Heart right ventricle (tissue), 16 donors: ENCODE results near the gene ALKBH3. TPM values are rescaled to one million over a fixed set of nuclear protein-coding genes. Genes with fewer than 3 reads are reported as not detected.

ENCODE experiments used
- ATAC-seq, 8 donors: fragments of 200-7000 bp; cut with Tn5 transposase; one replicate each; pipeline ENCODE4 v1.9.1; 2020; ENCODE audit warnings: mild to moderate bottlenecking in 8 of 8, moderate library complexity in 8 of 8, moderate number of reproducible peaks in 1 of 8
- DNase-seq, 2 donors: peaks; one replicate each; pipeline ENCODE4 v3.0.0-alpha.2; 2020
- H3K27ac ChIP-seq, 10 donors: fragments of 200-600 bp; sonication (generic) in 2 of 10; one replicate each; pipeline versions ENCODE4 v1.5.0 to v1.8.0; 2020 to 2022; ENCODE audit warnings: mild to moderate bottlenecking in 3 of 10
- H3K27me3 ChIP-seq, 7 donors: fragments of 200-600 bp; one replicate each; pipeline ENCODE4 v1.8.0; 2021 to 2022; ENCODE audit warnings: mild to moderate bottlenecking in 2 of 7
- H3K36me3 ChIP-seq, 9 donors: fragments of 200-600 bp; sonication (generic) in 1 of 9; one replicate each; pipeline versions ENCODE4 v1.5.0 to v1.8.0; 2020 to 2022; ENCODE audit warnings: mild to moderate bottlenecking in 2 of 9
- H3K4me1 ChIP-seq, 9 donors: fragments of 200-600 bp; sonication (generic) in 1 of 9; one replicate each; pipeline versions ENCODE4 v1.5.0 to v1.8.0; 2020 to 2022; ENCODE audit warnings: mild to moderate bottlenecking in 4 of 9
- H3K4me3 ChIP-seq, 10 donors: fragments of 200-600 bp; sonication (generic) in 2 of 10; one replicate each; pipeline versions ENCODE4 v1.5.0 to v1.8.0; 2020 to 2022; ENCODE audit warnings: mild to moderate bottlenecking in 7 of 10, moderate library complexity in 2 of 10
- H3K9me3 ChIP-seq, 11 donors: fragments of 200-600 bp in 10 of 11; sonication (generic) in 2 of 11; one replicate each; pipeline versions ENCODE4 v1.5.0 to v1.8.0; 2013 to 2022; ENCODE audit warnings: mild to moderate bottlenecking in 2 of 11, control low read depth in 1 of 11, moderate library complexity in 1 of 11
- CTCF ChIP-seq, 9 donors: fragments of 200-600 bp; sonication (generic) in 2 of 9; IDR thresholded peaks; one replicate each; pipeline versions ENCODE4 v1.5.0 to v1.8.0; 2021 to 2022; ENCODE audit warnings: antibody characterized with exemption in 9 of 9, mild to moderate bottlenecking in 5 of 9, moderate library complexity in 1 of 9
- WGBS, 2 donors: extraction: QIAGEN DNeasy Blood & Tissue Kit; methylation state at CpG; one replicate each; pipeline ENCODE4 v1.1.7; 2013; ENCODE audit warnings: inconsistent platforms in 1 of 2; 5-methylcytosine and 5-hydroxymethylcytosine counted together
- intact Hi-C, 10 donors: fragments of 100-400 bp; cut with DNase I; formaldehyde crosslinking; loops; one replicate each; pipeline versions ENCODE4 v1.11.1 to v1.14.2; 2022
- polyA plus RNA-seq, 2 donors: library from polyadenylated mRNA; stranded (reverse); fragments of 200-250 nt; gene quantifications; one replicate each; pipeline ENCODE4 v1.2.3, GENCODE V29; 2013
- total RNA-seq, 10 donors: library from RNA; stranded (reverse); fragmentation: NEBNext Ultra II Directional in 3 of 10; extraction: Animal tissue kit (Norgen Biotek cat#: 25700) in 3 of 10; gene quantifications; one replicate each; pipeline versions ENCODE4 v1.2.1 to v1.2.4, GENCODE V29; 2021 to 2023
- donor health status: Arrhythmogenic right ventricular cardiomyopathy.
- donor health status: ischemic (EF 13 %, LVEDD 7.1; RV severe dilation, severe dysfunction).
- donor health status: healthy with polysubstance abuse.
- donor health status: DM: no; HTN: yes; CAD: no.
- donor health status: DM: no; HTN: no; CAD: no.
- donor health status: ischemic (EF 25% LVEDD 6.9; RV normal size, moderate dysfunction).
- donor health status: ischemic (EF 25% LVEDD 5.7; RV mildly dilated, moderate dysfunction).
- donor health status: healthy.
- donor health status: DM: yes; HTN: yes; CAD: no.
- donor health status: Ischemic cardiomyopathy.
- donor health status: ischemic (EF 35%, LVEDD 5.7; RV mildly dilated, moderate dysfunction).
- donor health status: nonischemic (EF 11% LVEDD 7.7; RV severe dilation, severe dysfunction).
- donor health status: DM: yes; HTN: yes; CAD: no.
- donor health status: PGD.
- donor health status: ischemic (EF 29% LVEDD 5.4; RV normal size, mild dysfunction).
- donor health status: nonischemic (EF 23%, LVEDD 6.1; RV moderate dilation, normal function).

Gene ALKBH3
- total and polyA plus RNA-seq, 12 donors, result 9.2 to 20.5 (median 18.4) TPM

GRCh38 chr11:43914466-43914865, 33.8 kb downstream of the ALKBH3 start:
- WGBS, 2 donors, result 76 to 83% methylated on average over 1 of the region's 1 CpG
- ATAC-seq (no peak), DNase-seq (no peak)
- TF ChIP-seq CTCF (IDR thresholded peaks at IDR 0.05), result no peak
- Histone ChIP-seq H3K4me3 (no peak overlapping the region), H3K27ac (no peak overlapping the region), H3K27me3 (no peaks in the 10 kb centered on the region), H3K9me3 (no peaks in the 10 kb centered on the region), H3K4me1 (peaks cover 0 to 16% (median 5%) of the 10 kb centered on the region in 9 donors), H3K36me3 (peaks cover 0 to 97% (median 13%) of the 10 kb centered on the region in 9 donors)
- intact Hi-C loops, result no loop called here

- intact Hi-C loops, result no loop called here
- TF ChIP-seq CTCF (IDR thresholded peaks at IDR 0.05), result no peak
- DNase-seq, result no peak
- 78 to 83% methylated on average over 2 of the region's 2 CpGs for WGBS, 2 donors
- ATAC-seq, result no peak
- no peak overlapping the region for H3K27ac ChIP-seq
- peaks cover 0 to 97% (median 17%) of the 10 kb centered on the region in 9 donors for H3K36me3 ChIP-seq
- H3K4me3 ChIP-seq, result no peak overlapping the region
- H3K4me1 ChIP-seq, result peaks cover 0 to 32% (median 20%) of the 10 kb centered on the region in 9 donors
- H3K27me3 ChIP-seq, result no peaks in the 10 kb centered on the region
- H3K9me3 ChIP-seq, result no peaks in the 10 kb centered on the region
Observed at GRCh38 chr11:43916621-43917020, 36.0 kb downstream of the ALKBH3 start.

GRCh38 chr11:43917851-43918250, 37.2 kb downstream of the ALKBH3 start:
- Histone ChIP-seq H3K9me3 (no peaks in the 10 kb centered on the region), H3K27me3 (no peaks in the 10 kb centered on the region), H3K4me3 (no peak overlapping the region), H3K27ac (peak overlapping the region in 2 of 10 donors; percentile 5 to 13), H3K4me1 (peaks cover 0 to 42% (median 26%) of the 10 kb centered on the region in 9 donors), H3K36me3 (peaks cover 0 to 92% (median 17%) of the 10 kb centered on the region in 9 donors)
- TF ChIP-seq CTCF (IDR thresholded peaks at IDR 0.05), result no peak
- 27 to 77% methylated on average over 1 of the region's 1 CpG for WGBS, 2 donors
- DNase-seq (no peak), ATAC-seq (no peak)
- intact Hi-C loops, result no loop called here

GRCh38 chr11:43918662-43919061, 38.0 kb downstream of the ALKBH3 start:
- no peak for DNase-seq
- no peak for TF ChIP-seq CTCF (IDR thresholded peaks at IDR 0.05)
- H3K36me3 ChIP-seq, result peaks cover 0 to 85% (median 14%) of the 10 kb centered on the region in 9 donors
- no peaks in the 10 kb centered on the region for H3K9me3 ChIP-seq
- peak in 1 of 8 donors; percentile 29 for ATAC-seq
- peak overlapping the region in 4 of 10 donors; percentile 57 to 88 (median 84) for H3K27ac ChIP-seq
- no peaks in the 10 kb centered on the region for H3K27me3 ChIP-seq
- no peak overlapping the region for H3K4me3 ChIP-seq
- intact Hi-C loops, result no loop called here
- peaks cover 0 to 51% (median 26%) of the 10 kb centered on the region in 9 donors for H3K4me1 ChIP-seq
